HEK293T (cell line): ENCODE data around the gene PPP1R37.

Source experiments
- CTCF ChIA-PET: fragments of 350-600 bp; formaldehyde crosslinking; extraction: SDS; loops from one replicate; lab custom pipeline; 2021; ENCODE audit warnings: antibody characterized with exemption, inconsistent platforms; lab: Yijun Ruan, JAX
- POLR2A ChIA-PET: fragments of 350-600 bp; formaldehyde crosslinking; extraction: SDS; loops from one replicate; lab custom pipeline; 2020; ENCODE audit warnings: antibody characterized with exemption, inconsistent platforms; lab: Yijun Ruan, JAX
- DNase-seq: peaks from one replicate; pipeline ENCODE4 v3.0.0; 2012; ENCODE audit warnings: mixed read lengths; ENCODE audit errors: extremely low spot score
- ARNT ChIP-seq: fragments of 450-650 bp; IDR thresholded peaks from 2 replicates; pipeline ENCODE4 v1.6.1; 2017; ENCODE audit warnings: mild to moderate bottlenecking
- BHLHE40 ChIP-seq: fragments of 450-650 bp; IDR thresholded peaks from 2 replicates; pipeline ENCODE4 v1.6.1; 2016; ENCODE audit warnings: mild to moderate bottlenecking, moderate library complexity, borderline replicate concordance
- CTBP1 ChIP-seq: fragments of 450-650 bp; IDR thresholded peaks from 2 replicates; pipeline ENCODE4 v1.6.1; 2016; ENCODE audit warnings: borderline replicate concordance
- ELF4 ChIP-seq: fragments of 450-650 bp; IDR thresholded peaks from 2 replicates; pipeline ENCODE4 v1.6.1; 2017; ENCODE audit warnings: antibody characterized with exemption
- FOXA1 ChIP-seq: fragments of 450-650 bp; IDR thresholded peaks from 2 replicates; pipeline ENCODE4 v1.6.1; 2016; ENCODE audit warnings: mild to moderate bottlenecking
- FOXK2 ChIP-seq: fragments of 450-650 bp; IDR thresholded peaks from 2 replicates; pipeline ENCODE4 v1.6.1; 2016; ENCODE audit warnings: mild to moderate bottlenecking
- FOXM1 ChIP-seq: fragments of 450-650 bp; IDR thresholded peaks from 2 replicates; pipeline ENCODE4 v1.6.1; 2017; ENCODE audit warnings: mild to moderate bottlenecking, borderline replicate concordance
- HDGF ChIP-seq: fragments of 450-650 bp; IDR thresholded peaks from 2 replicates; pipeline ENCODE4 v1.6.1; 2017; ENCODE audit warnings: antibody characterized with exemption, borderline replicate concordance
- L3MBTL2 ChIP-seq: fragments of 450-650 bp; conservative IDR thresholded peaks from 2 replicates; pipeline ENCODE4 v1.6.1; 2016; ENCODE audit warnings: mild to moderate bottlenecking
- LEF1 ChIP-seq: fragments of 450-650 bp; IDR thresholded peaks from 2 replicates; pipeline ENCODE4 v1.6.1; 2017; ENCODE audit warnings: mild to moderate bottlenecking, borderline replicate concordance
- NFRKB ChIP-seq: fragments of 450-650 bp; IDR thresholded peaks from 2 replicates; pipeline ENCODE4 v1.6.1; 2016; ENCODE audit warnings: mild to moderate bottlenecking, moderate library complexity
- SP1 ChIP-seq: fragments of 450-650 bp; IDR thresholded peaks from 2 replicates; pipeline ENCODE4 v1.6.1; 2017
- SUZ12 ChIP-seq: fragments of 450-650 bp; IDR thresholded peaks from 2 replicates; pipeline ENCODE4 v1.6.1; 2016; ENCODE audit warnings: mild to moderate bottlenecking
- TARDBP ChIP-seq: fragments of 450-650 bp; IDR thresholded peaks from 2 replicates; pipeline ENCODE4 v1.6.1; 2016
- ZNF384 ChIP-seq: fragments of 450-650 bp; IDR thresholded peaks from 2 replicates; pipeline ENCODE4 v1.6.1; 2016
- TF ChIP-seq, protein P1 (sequence below): fragments of 450-650 bp; IDR thresholded peaks from 2 replicates; pipeline ENCODE4 v1.6.1; 2016

The PPP1R37 gene

DNA sequence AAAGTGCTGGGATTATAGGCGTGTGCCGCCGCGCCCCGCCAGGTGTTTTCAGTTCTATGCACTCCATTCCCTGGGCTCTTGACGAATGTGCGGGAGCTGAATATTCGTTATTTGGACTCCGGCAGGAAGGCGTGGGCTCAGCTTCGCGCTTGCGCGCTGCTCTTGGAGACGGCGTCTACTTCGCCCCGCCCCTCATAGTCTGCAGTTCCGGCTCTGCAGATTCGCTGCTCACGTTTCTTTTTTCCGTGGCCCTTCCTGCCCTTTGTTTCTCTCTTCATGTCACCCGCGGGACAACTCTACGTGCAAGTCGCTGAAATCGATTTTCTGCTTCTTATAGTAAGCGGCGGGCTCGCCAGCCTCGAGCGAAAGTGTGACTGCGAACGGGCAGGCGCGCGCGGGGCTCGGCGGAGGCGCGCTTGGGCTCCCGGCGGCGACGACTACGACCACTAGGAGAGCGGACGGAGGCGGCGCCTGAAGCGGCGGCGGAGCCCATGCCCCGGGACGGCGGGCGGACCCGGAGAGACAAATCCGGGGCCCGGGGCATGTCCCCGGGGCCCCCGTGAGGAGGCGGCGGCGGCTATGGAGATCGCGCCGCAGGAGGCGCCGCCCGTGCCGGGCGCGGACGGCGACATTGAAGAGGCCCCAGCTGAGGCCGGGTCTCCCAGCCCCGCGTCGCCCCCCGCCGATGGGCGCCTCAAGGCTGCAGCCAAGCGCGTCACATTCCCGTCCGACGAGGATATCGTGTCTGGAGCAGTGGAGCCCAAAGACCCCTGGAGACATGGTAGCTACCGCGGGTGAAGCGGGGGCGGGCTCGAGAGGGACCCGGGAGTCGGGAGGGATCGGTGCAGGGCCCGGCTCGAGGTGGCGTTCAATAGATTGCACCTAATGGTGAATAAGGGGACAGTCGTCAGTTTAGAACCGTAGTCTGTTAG lies at the start of gene PPP1R37:
Gene PPP1R37, plus strand, starts transcription at position 433 of the 932 bp plus-strand sequence. Its CDS starts 147 bp downstream, at position 580.
- ChIA-PET CTCF (no interaction called here), POLR2A (interaction anchor here (0.7 to 4.4 kb wide), 14 partner anchors 8 to 203 kb away, joined by 3 to 44 read pairs (median 6); partner anchors contain the start of genes BLOC1S3, CLASRP, GEMIN7 and TRAPPC6A)

DNA sequence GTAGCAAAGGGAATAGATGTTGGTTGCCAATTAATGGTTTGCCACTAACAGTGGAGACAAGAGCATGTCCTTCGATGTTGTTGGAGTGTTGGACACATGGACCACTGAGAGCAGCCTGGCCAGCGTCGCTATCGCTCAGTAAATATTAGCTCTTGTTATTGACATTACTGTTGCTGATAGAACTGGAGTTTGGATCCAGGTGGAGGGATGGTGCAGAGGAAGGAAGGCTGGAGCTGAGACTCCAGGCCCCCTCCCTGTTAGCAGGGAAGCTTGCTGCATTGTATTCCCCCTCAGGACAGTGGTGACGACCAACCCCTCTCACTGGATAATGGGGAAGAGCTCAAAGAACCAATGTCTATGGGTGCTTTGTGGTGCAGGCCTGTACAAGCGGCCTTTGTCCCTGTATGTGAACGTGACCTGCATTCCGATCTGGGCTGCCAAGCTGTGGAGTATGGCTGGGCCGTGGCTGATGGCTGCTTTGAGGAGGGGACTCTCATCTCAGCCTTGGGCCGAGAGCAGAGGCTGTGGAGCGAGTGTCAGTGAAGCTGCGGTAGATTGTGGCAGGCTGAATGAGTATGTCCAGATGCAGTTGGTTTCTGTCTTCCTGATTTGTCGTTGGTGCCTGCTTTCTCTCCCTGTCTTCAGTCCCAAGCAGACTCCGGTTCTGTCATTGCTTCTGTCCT lies 47.2 kb upstream of the PPP1R37 start:
- CTCF ChIA-PET = no interaction called here
- no peak for DNase-seq
- POLR2A ChIA-PET = no interaction called here
- TF ChIP-seq BHLHE40 (no peak), SP1 (no peak), LEF1 (no peak), L3MBTL2 (no peak)
- TF ChIP-seq, protein P1, sequence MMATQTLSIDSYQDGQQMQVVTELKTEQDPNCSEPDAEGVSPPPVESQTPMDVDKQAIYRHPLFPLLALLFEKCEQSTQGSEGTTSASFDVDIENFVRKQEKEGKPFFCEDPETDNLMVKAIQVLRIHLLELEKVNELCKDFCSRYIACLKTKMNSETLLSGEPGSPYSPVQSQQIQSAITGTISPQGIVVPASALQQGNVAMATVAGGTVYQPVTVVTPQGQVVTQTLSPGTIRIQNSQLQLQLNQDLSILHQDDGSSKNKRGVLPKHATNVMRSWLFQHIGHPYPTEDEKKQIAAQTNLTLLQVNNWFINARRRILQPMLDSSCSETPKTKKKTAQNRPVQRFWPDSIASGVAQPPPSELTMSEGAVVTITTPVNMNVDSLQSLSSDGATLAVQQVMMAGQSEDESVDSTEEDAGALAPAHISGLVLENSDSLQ = no peak

More for the DNA sequence above, at the start of gene PPP1R37:
- DNase-seq = peak; percentile 91
- TF ChIP-seq, protein P1 = no peak
- TF ChIP-seq SUZ12 (no peak), ELF4 (0 out of 2 replicates have a peak, but pooled peaks have one; percentile 60), FOXM1 (no peak), SP1 (no peak; the same call in 1 of the 2 replicates), ZNF384 (no peak), CTBP1 (peak; percentile 33; the same call in 1 of the 2 replicates), L3MBTL2 (peak; percentile 58), BHLHE40 (no peak), ARNT (no peak), HDGF (no peak), LEF1 (no peak; the same call in 1 of the 2 replicates), FOXA1 (no peak), NFRKB (no peak)

GRCh38 chr19:45046355-45046754 lies 46.6 kb upstream of the PPP1R37 start:
- ChIA-PET CTCF (no interaction called here), POLR2A (interaction anchor here (1.1 kb wide), 1 partner anchor 8 kb away, joined by 3 read pairs; no protein-coding TSS in a partner anchor)
- TF ChIP-seq NFRKB (no peak), CTBP1 (no peak), SUZ12 (no peak), BHLHE40 (no peak), HDGF (no peak), ARNT (no peak), FOXM1 (no peak), SP1 (no peak), FOXA1 (no peak), ELF4 (no peak), L3MBTL2 (no peak), ZNF384 (no peak), LEF1 (no peak)
- TF ChIP-seq, protein P1 = no peak
- DNase-seq = no peak

DNA sequence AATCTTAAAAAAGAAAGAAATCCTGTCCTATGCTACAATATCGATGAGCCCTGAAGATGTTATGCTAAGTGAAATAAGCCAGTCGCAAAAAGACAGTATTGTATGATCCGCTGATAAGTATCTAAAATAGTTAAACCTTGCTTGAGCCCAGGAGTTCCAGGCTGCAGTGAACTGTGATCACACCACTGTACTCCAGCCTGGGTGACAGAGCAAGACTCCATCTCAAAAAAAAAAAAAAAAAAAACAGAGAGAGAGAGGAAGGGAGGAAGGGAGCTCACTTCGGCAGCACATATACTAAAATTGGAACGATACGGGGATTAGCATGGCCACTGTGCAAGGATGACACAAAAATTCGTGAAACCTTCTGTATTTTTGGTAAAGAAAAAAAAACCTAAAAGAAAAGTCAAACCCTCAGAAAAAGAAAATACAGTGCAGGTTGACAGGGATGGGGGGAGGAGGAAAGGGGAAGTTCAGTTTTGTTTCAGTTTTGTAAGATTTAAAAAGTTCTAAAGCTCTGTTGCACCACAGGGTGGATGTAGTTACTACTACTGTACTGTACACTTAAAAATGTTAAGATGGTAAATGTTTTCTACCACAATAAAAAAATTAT lies 45.7 kb upstream of the PPP1R37 start:
- TF ChIP-seq HDGF = no peak
- TF ChIP-seq SP1 = no peak
- TF ChIP-seq TARDBP = no peak
- no peak for TF ChIP-seq ELF4
- no peak for TF ChIP-seq CTBP1
- no peak for TF ChIP-seq SUZ12
- no peak for TF ChIP-seq BHLHE40
- POLR2A ChIA-PET = interaction anchor here (1.1 kb wide), 1 partner anchor 9 kb away, joined by 3 read pairs; no protein-coding TSS in a partner anchor
- CTCF ChIA-PET = no interaction called here
- DNase-seq = no peak

GRCh38 chr19:45049073-45049736 lies 43.8 kb upstream of the PPP1R37 start:
- TF ChIP-seq SP1 (no peak), HDGF (no peak), ELF4 (no peak), FOXM1 (no peak), FOXK2 (no peak), ZNF384 (no peak), LEF1 (no peak), BHLHE40 (no peak), NFRKB (no peak), CTBP1 (no peak)
- TF ChIP-seq, protein P1 = no peak
- ChIA-PET CTCF (interaction anchor here (1.4 kb wide), 1 partner anchor 10 kb away, joined by 8 read pairs; no protein-coding TSS in a partner anchor), POLR2A (interaction anchor here (0.9 to 1.6 kb wide), 3 partner anchors 9 to 43 kb away, joined by 3 to 11 read pairs (median 4); partner anchors contain the start of gene CLASRP)
- DNase-seq = no peak
